PFSK-1 (cell line): ENCODE measurements around the gene FOXN3.

Source experiments
- FOXP2 ChIP-seq: optimal IDR thresholded peaks from 2 replicates; pipeline ENCODE3; 2011; ENCODE audit warnings: borderline replicate concordance, control low read depth, inconsistent platforms; ENCODE audit not compliant: insufficient read depth; ENCODE audit errors: extremely low read length, extremely low read depth
- POLR2AphosphoS5 ChIP-seq: IDR thresholded peaks from 2 replicates; pipeline ENCODE4 v1.6.1; 2012; ENCODE audit warnings: low read depth, mild to moderate bottlenecking, control low read depth, low read length, moderate library complexity
- REST ChIP-seq, 2 experiments: IDR thresholded peaks; 2 replicates each; pipeline versions ENCODE4 v1.6.1 to v1.8.0; 2011 to 2012; ENCODE audit warnings: low read depth in 2 of 2, low read length in 2 of 2, control low read depth in 1 of 2, inconsistent platforms in 1 of 2, mild to moderate bottlenecking in 1 of 2, moderate library complexity in 1 of 2; ENCODE audit not compliant: insufficient read depth in 1 of 2
- TAF1 ChIP-seq: IDR thresholded peaks from 2 replicates; pipeline ENCODE4 v1.6.1; 2012; ENCODE audit warnings: low read length, control low read depth, borderline replicate concordance; ENCODE audit not compliant: insufficient read depth

GRCh38 chr14:89308232-89308959, 108.6 kb downstream of the FOXN3 start:
- TF ChIP-seq TAF1: no peak
- no peak for TF ChIP-seq POLR2AphosphoS5
- TF ChIP-seq REST (IDR thresholded peaks at IDR 0.05; ENCODE audit: insufficient read depth in 1 of 2, low read depth in 2 of 2, low read length in 2 of 2): no peak
- no peak for TF ChIP-seq FOXP2
